Measurements from ENCODE around the gene ZNF385D.

DNA sequence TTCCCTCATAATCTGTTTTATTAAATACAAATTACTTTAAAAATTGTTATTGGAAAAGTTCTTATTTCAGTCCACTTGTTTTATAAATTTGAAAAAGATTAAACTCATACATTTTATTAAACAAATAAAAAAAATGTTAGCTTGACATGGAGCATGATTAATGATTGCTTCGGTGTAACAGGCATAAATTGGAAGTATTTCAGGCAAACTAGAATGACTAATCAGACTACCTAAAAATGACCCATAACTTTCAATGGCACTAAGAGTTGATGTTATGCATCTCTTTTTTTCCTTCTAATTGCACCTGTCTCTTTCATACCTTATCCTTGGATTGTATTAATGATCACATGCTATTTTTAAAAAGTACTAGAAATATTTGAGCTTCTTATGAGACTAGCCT is 343.3 kb downstream of the ZNF385D start:
- TF ChIP-seq POLR2AphosphoS5 (IDR thresholded peaks at IDR 0.05; ENCODE audit: low read depth, low read length) (no peak), TEAD4 (IDR thresholded peaks at IDR 0.05; ENCODE audit: borderline replicate concordance, insufficient read depth) (no peak), TAF1 (IDR thresholded peaks at IDR 0.05; ENCODE audit: borderline replicate concordance, low read depth, low read length) (no peak), NFIC (IDR thresholded peaks at IDR 0.05; ENCODE audit: borderline replicate concordance) (no peak), FOSL2 (IDR thresholded peaks at IDR 0.05; ENCODE audit: borderline replicate concordance, low read depth) (no peak)
- TF ChIP-seq, protein P1, sequence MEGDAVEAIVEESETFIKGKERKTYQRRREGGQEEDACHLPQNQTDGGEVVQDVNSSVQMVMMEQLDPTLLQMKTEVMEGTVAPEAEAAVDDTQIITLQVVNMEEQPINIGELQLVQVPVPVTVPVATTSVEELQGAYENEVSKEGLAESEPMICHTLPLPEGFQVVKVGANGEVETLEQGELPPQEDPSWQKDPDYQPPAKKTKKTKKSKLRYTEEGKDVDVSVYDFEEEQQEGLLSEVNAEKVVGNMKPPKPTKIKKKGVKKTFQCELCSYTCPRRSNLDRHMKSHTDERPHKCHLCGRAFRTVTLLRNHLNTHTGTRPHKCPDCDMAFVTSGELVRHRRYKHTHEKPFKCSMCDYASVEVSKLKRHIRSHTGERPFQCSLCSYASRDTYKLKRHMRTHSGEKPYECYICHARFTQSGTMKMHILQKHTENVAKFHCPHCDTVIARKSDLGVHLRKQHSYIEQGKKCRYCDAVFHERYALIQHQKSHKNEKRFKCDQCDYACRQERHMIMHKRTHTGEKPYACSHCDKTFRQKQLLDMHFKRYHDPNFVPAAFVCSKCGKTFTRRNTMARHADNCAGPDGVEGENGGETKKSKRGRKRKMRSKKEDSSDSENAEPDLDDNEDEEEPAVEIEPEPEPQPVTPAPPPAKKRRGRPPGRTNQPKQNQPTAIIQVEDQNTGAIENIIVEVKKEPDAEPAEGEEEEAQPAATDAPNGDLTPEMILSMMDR (IDR thresholded peaks at IDR 0.05), result no peak

Data from SK-N-SH (cell line).